ENCODE data around the gene WWOX.

Gene WWOX

DNA sequence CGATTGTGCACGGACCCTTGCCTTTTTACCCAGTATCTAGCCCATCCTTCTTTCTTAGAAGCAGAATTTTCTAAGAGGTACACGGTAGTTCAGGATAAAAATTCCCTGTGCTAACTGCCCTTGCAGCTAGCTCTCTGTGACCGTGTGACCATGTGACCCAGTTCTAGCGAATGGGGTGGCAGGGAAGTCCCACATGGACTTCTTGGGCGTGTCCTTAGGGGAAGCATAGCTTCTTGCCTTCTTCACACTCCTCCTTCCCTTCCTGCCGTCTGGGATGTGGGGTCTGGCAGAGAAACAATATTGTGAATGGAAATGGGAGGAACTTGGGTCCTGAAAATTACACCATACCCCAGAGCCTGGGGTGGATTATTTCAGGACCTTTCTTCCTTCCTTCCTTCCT is 830.4 kb downstream of the WWOX start:
- CTCF ChIA-PET, result no interaction called here
- TF ChIP-seq, protein P1, sequence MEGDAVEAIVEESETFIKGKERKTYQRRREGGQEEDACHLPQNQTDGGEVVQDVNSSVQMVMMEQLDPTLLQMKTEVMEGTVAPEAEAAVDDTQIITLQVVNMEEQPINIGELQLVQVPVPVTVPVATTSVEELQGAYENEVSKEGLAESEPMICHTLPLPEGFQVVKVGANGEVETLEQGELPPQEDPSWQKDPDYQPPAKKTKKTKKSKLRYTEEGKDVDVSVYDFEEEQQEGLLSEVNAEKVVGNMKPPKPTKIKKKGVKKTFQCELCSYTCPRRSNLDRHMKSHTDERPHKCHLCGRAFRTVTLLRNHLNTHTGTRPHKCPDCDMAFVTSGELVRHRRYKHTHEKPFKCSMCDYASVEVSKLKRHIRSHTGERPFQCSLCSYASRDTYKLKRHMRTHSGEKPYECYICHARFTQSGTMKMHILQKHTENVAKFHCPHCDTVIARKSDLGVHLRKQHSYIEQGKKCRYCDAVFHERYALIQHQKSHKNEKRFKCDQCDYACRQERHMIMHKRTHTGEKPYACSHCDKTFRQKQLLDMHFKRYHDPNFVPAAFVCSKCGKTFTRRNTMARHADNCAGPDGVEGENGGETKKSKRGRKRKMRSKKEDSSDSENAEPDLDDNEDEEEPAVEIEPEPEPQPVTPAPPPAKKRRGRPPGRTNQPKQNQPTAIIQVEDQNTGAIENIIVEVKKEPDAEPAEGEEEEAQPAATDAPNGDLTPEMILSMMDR (IDR thresholded peaks at IDR 0.05; ENCODE audit: control extremely low read depth, extremely low read depth, low read depth, missing control alignments), result no peak
- POLR2A ChIA-PET, result no interaction called here
- no peak for DNase-seq (ENCODE audit: extremely low spot score)

DNA sequence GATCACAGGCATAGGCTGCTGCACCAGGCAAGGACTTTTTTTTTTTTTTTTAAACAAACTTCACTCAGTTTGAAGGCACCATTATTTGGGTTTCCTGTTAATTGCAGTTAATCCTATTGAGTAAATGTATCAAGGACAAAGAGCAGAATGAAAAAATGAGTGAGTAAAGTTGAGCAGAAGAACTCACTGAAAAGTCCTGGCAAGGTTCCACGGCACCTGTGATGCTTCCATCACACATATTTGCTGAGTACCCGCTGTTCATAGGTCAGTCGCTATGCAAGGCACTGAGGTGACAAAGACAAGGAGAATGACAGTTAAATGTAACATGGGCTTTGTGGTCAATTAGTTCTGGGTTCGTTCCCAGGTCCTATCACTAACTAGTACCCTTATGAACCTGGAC is 831.1 kb downstream of the WWOX start:
- DNase-seq (ENCODE audit: extremely low spot score), result no peak
- ChIA-PET CTCF (no interaction called here), POLR2A (no interaction called here)
- TF ChIP-seq, protein P1 (IDR thresholded peaks at IDR 0.05; ENCODE audit: control extremely low read depth, extremely low read depth, low read depth, missing control alignments), result no peak

DNA sequence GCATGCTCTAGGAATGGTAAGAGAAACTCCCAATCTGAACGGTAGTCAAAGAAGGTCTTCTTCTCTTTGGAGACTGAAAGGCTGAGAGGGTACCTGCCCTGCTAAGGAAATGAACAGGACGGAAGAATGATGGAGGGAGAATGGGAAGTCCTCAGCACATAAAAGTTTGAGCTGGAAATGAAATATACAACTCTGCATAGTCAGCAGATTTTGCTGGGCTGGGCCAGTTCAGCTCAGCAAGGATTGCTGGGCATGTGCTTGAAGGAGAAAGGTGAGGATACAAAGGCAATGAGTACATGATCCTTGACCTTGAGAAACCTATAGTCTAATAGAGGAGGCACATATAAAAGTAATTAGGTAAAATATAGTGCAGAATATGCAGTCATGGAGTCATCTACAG is 831.8 kb downstream of the WWOX start:
- ChIA-PET CTCF (no interaction called here), POLR2A (no interaction called here)
- no peak for DNase-seq (ENCODE audit: extremely low spot score)
- TF ChIP-seq, protein P1 (IDR thresholded peaks at IDR 0.05; ENCODE audit: control extremely low read depth, extremely low read depth, low read depth, missing control alignments), result no peak

DNA sequence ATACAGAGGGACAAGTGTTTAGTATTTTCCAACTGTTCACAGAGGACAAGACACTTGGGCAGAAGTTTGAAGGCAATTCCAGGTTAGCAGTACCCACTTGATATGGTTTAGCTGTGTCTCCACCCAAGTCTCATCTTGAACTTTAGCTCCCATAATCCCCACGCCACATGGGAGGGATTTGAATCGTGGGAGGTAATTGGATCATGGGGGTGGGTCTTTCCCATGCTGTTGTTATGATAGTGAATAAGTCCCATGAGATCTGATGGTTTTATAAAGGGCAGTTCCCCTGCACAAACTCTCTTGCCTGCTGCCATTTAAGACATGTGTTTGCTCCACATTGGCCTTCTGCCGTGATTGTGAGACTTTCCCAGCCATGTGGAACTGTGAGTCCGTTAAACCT is 832.2 kb downstream of the WWOX start:
- ChIA-PET POLR2A (no interaction called here), CTCF (no interaction called here)
- DNase-seq (ENCODE audit: extremely low spot score), result no peak
- TF ChIP-seq, protein P1 (IDR thresholded peaks at IDR 0.05; ENCODE audit: control extremely low read depth, extremely low read depth, low read depth, missing control alignments), result no peak

DNA sequence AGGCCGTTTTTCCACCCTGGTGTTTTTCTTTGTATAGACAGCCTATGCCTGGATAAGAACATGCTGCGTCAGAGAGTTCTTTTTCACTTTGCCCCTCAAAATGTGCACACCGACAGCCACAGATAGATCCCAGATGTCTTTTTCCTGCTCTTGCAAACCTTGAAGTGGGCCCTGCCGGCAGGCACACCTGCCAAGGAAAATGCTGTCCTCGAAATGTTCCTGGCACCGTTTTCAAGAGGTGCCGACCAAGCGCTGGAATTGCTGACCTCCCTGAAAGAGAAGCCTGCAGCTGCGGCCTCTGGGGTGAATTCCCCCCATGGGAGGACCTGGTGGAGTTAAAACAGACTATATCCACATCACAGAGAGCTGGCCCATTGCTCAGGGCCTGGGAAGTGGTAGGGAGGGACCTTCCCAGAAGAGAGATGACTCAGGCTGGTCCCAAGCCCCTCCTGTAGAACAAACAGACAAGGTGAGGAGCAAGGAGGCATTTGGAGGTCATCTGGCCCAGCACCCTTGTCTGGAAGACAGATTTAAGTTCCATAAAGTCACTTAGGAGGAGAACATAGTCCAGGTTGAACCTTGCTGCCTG is 833.0 kb downstream of the WWOX start:
- TF ChIP-seq, protein P1 (IDR thresholded peaks at IDR 0.05; ENCODE audit: control extremely low read depth, extremely low read depth, low read depth, missing control alignments), result no peak
- POLR2A ChIA-PET, result no interaction called here
- no peak for DNase-seq (ENCODE audit: extremely low spot score)

DNA sequence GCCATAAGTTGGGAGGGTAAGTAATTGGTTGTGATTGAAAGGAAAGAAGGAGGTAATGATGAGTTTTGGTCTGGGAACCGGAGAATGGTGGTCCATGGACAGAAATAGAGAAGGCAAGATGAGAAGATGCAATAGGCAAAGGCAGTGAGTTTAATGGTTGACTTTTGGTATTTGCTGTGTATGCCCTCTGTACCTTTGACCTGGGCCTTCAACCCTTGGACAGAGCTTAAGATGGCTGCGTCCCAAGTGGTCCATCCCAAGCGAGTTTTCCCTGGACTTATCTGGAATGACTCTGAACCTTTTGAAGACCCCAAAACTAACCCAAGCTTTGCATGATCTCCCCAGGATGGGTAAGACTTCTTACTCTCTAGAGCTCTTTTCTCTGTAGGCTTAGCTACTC is 836.6 kb downstream of the WWOX start:
- ChIA-PET POLR2A (no interaction called here), CTCF (no interaction called here)
- TF ChIP-seq, protein P1 (IDR thresholded peaks at IDR 0.05; ENCODE audit: control extremely low read depth, extremely low read depth, low read depth, missing control alignments), result no peak
- no peak for DNase-seq (ENCODE audit: extremely low spot score)

More for the DNA sequence above, 833.0 kb downstream of the WWOX start:
- CTCF ChIA-PET, result no interaction called here

DNA sequence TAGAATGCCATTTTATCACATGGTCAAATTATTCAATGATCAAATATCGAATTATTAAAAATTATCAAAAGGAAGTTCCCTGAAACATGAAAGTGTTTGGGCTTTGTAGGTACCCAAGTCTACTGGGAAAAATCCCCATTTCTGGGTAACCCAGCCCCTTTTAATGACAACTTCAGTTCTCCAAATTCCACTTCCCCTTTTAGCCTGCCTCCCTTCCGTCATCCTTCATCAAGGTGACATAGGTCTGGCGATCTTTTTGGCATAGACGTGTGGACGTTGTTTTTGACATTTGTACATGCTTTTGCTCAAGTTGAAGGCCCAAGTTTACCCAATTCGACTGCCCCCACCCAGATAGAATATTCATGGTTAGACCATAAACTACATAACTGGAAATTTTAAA is 840.1 kb downstream of the WWOX start:
- no peak for DNase-seq (ENCODE audit: extremely low spot score)
- ChIA-PET POLR2A (no interaction called here), CTCF (no interaction called here)
- TF ChIP-seq, protein P1 (IDR thresholded peaks at IDR 0.05; ENCODE audit: control extremely low read depth, extremely low read depth, low read depth, missing control alignments), result no peak
